Activated CD4-positive, alpha-beta T cell treated with anti-CD3 and anti-CD28 coated beads for 24 hours (primary cell): ENCODE data around the gene GPR25.
A peak's percentile ranks its signal among the peaks of the same experiment; 100 is the strongest.

Experiments
- DNase-seq, 2 donors: peaks; one replicate each; pipeline ENCODE4 v3.0.0-alpha.2; 2020; ENCODE audit warnings: low read depth in 2 of 2

GPR25 gene

GRCh38 chr1:200894712-200895442, 22.1 kb downstream of the GPR25 start, which contains the start of gene INAVA:
Gene INAVA, plus strand, starts transcription at chr1:200894900. Its CDS starts 3,501 bp downstream, at chr1:200898401.
- DNase-seq, result no peak

- DNase-seq, result no peak
These were observed 22.6 kb downstream of the GPR25 start for GRCh38 chr1:200895443-200895789.

DNA sequence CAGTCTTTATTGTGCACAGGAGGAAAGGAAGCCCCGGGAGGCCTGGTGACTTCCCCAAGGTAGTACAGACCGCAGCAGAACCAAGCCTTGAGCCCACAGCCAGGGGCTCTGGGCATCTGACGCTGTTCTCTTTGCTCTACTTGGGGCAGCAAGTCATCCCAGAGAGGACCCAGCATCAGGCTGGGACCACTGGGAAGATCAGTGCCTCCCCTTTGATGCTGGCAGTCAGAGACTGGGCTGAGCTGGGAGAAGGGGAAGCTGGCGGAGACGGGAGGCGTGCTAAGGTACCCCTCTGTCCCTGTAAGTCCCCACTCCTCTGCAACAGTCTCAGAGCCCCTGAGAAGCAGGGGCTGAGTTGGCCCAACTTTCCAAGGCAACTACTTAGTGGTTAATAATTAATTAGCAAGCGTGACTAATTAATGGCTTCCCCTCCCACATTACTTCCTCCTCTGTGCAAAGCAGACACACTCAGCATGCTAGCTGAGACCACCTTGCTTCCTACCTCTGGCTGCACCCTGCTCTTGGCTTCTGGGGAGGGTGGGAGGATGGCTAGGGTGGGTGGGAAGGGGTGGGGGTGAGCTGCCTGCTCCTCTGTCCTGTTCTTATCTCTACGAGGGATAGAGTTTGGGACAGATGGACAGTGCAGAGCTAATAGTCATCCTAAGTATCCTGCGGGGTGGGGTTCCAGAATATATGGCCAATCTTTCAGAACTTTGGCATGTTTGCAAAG, 23.2 kb downstream of the GPR25 start:
- no peak for DNase-seq

DNA sequence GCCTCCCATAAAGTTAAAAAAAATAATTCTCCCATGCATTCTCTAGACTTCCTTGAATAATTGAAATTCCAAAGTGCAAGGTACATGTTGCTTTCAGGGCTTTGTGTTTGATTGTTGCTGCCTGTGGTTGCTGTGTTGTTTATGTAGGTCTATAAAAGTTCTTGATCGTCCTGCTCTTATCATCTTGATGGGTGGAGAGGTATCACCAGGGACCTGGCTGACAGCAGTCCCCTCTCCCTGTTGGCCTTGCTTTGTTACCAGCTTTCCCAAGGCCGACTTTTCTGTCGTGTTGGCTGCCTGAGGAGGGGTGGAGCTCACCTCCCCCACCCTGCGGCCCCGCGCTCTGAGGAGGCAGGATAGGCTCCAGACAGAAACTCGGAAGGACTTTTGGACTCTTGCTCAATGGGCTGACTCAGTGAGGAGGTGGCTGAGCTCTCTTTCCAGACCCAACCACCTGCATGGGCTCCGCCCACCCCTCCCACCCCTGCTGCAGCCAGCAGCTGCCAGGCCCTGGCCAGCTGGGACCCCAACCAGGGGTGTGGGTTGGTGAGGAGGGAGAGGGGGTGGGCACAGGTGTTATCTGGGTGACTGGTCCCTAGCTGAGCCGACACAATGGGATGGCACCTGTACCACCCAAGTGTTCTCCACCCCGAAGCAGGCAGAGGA, 23.9 kb downstream of the GPR25 start:
- DNase-seq, result no peak

DNA sequence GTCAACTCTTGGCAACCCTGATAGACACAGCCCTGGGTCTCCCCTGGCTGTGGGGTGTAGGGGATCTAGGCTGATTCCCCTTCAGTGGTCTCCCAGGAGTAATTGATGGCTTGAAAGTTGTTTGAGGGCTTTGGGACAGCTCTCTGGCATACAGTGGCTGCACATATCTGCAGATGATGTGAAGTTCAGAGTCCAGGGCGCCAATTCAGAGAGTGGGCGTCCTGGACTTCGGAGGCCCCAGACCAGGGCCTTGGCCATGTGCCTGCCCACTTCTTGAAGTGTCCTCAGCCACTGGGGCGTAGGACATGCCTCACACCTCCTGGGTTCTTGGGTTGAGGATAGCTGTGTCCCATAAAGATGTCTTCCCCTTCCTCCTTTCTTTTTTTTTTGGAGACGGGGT, 24.5 kb downstream of the GPR25 start:
- no peak for DNase-seq

DNA sequence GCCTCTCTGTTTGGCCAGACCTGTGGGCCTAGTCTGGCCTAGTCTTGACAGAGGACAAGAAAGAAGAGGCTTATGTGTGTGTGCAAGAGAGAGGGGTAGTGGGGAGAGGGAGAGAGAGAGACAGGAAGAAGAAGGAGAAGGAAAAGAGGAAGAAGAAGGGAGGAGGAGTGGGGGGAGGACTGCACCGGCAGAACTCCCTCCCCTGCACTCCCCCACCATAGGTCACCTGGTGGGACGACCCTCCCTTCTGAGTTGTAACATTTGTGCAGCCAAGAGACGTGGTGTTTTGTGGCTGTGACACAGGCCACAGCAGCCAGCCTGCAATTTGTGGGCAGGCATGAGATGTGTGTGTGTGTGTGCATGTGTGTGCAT, 26.2 kb downstream of the GPR25 start:
- DNase-seq, result no peak

DNA sequence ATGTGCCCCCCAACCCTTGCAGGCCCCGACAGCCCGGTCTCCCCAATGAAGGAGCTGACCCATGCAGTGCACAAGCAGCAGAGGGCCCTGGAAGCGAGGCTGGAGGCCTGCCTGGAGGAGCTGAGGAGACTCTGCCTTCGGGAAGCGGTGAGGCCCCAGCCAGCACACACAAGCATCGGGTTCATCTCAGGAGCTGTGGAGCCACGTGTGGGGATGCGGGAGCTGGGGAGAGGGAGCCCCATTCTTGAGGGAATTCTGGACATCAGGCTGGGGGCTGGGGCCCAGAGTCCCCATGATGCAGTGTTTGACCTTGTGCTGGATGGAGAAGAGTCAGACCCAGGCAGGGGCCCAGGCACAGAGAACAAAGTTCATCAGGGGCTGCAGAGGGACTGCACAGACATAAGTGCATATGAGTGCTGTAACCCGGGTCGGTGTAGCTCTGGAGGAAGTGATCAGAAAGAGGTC, 26.7 kb downstream of the GPR25 start:
- DNase-seq, result no peak

GRCh38 chr1:200899954-200900867, 27.4 kb downstream of the GPR25 start:
- no peak for DNase-seq

DNA sequence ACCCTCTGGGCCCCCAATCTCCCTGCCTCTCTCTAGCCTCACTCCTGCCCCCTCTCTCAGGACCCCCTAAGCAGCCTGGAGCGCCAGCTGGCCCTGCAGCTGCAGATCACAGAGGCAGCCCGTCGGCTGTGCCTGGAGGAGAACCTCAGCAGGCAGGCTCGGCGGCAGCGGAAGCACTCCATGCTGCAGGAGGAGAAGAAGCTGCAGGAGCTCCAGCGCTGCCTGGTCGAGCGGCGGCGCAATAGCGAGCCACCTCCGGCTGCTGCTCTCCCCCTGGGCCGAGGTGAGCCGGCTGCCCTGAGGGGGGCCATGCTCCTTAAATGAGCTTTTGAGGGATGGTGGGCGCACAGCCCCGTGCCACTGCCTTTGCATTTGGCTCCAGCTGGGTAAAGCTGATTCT, 28.1 kb downstream of the GPR25 start:
- no peak for DNase-seq

DNA sequence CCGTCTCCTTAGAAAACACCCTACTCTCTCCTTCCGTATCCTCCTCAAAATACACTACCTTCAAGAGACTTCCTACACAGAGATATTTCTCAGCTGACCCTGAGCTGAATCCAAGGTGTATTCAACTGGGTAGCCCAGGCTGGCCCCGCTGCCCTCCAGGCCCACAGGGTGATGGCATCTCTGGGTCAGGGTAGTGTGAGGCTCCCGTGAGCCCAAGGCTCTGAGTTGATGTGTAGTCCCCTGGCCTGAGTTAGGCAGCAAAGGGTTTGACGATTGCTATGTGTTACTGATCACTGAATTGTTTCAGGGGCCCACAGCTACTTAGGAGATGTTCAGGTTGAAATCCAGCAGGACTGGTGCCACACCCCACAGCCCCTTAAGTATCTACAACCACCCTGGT, 28.6 kb downstream of the GPR25 start:
- no peak for DNase-seq

DNA sequence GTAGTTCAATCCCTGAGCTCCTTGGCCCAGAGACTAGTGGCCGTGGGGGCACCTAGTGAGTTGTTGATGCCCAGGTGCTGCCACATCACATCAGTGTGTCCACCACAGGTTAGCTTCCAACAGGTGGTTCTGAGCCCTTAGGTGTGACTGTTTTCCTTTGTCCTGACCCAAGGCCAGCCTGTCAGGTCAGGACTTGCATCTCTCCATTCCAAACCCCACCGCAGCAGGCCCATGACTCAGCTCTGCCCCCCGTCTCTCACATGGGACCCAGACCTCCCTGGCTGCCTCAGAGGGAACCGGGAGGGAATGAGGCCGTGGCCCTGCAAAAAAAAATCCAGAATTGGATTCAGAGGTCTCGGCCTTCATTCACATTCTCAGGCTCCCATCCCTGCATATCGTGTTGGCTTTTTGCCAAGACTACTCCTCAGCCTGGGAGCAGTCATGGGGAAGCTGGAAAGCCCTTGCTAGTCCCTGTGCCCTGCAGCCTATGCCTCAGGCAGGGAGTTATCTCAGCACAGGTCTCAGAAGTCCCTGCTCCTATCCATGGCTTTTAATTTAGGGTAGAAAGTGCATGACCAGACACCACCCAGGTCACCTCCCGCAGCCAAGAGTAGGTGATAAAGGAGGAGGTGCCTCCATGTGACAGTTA, 29.1 kb downstream of the GPR25 start:
- DNase-seq, result no peak

DNA sequence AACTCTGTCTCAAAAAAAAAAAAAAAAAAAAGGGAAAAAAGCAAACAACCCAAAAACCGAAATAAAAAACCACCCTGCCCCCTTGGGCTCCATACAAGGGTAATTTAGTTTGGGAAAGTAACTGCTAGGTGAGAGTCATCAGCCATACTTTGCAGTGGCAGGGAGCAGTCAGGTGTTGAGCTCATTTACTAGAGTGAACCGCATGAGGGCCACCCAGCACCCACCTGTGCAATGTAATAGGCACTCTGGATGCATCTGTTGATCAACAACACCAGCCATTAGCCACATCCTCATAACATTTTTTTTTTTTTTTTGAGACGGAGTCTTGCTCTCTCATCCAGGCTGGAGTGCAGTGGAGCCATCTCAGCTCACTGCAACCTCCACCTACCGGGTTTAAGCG, 31.0 kb downstream of the GPR25 start:
- no peak for DNase-seq

DNA sequence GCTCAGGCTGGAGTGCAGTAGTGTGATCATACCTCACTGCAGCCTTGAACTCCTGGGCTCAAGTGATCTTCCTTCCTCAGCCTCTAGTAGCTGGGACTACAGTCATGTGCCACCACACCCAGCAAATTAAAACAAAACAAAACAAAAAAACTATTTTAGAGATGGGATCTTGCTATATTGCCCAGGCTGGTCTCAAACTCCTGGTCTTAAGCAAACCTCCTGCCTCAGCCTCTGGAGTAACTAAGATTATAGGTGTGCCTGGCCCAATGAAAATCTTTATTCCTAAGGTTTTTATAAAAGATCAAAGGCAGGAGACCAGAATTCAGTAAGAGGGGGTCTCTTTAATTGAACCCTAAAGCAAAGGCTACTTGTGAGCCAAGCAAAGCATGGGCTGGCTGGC, 32.0 kb downstream of the GPR25 start:
- DNase-seq, result no peak

DNA sequence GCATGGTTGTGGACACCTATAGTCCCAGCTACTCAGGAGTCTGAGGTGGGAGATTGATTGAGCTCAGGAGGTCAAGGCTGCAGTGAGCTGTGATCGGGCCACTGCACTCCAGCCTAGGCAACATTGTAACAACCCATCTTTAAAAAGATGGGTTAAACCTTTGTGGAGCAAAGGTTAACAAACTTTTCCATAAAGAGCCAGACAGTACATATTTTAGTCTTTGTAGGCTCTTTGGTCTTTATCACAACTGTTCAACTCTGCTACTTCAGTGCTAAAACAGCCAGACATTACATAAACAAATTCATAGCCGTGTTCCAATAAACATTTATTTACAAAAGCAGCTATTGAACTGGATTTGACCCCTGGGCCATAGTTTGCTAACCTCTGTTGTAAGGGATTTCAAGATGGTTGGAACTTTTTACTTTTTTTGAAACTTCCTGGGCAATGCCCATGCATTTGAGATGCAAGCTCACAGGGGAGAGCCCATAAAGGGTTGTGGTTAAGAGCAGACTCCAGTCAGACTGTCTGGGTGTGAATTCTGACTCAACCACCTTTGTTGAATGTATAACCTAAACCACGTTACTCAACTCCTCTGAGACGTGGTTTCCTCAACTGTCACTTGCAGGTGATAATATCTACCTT, 32.8 kb downstream of the GPR25 start:
- peak in 1 of 2 donors; percentile 45 for DNase-seq

- DNase-seq, result no peak
These were observed 33.7 kb downstream of the GPR25 start for GRCh38 chr1:200906491-200906890.

- no peak for DNase-seq
These were observed 34.9 kb downstream of the GPR25 start for GRCh38 chr1:200907611-200908097.

DNA sequence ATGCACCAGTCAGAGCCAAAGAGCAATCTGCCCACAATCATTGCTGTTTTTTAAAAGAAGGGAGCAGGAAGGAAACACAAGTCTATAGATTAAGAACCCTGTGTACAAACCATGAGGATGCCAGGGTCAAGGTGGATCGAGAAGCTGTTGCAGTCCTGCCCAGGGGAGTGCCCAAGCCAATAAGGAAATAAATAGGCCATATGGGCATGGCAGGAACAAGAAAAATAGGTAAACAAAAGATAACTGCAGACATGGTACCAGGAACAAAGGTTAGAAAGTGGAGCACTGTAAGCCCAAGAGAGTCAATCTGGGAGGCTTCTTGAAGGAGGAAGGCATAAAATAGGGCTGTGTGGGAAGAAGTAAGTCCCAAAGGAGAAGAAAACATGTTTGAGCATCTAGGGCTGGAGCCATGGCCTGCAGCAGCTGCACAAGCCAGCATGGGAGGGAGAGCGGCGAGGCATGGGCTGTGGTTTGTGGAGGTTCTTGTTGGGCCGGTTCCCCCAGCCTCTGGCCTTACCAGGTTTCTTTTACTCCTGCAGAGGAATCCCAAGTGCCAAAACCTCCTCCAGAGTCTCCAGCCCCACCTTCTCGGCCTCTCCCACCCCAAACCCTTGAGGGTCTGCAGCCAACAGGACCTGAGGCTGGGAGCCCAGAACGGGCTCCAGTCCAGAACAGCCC, 35.5 kb downstream of the GPR25 start:
- no peak for DNase-seq

GRCh38 chr1:200909071-200909470, 36.3 kb downstream of the GPR25 start:
- DNase-seq, result no peak

GRCh38 chr1:200909757-200910239, 37.0 kb downstream of the GPR25 start:
- DNase-seq, result no peak

GRCh38 chr1:200911361-200911760, 38.6 kb downstream of the GPR25 start:
- no peak for DNase-seq
